ENCODE results near the gene SLC1A3. TPM values are rescaled to one million over a fixed set of nuclear protein-coding genes. Genes with fewer than 3 reads are reported as not detected.

SLC1A3 gene
- total RNA-seq, 4 donors from 2014 or later = 11.3 to 26.5 (median 21.2) TPM

GRCh38 chr5:36667824-36668223 lies 61.4 kb downstream of the SLC1A3 start:
- Histone ChIP-seq H3K9me3 (no peaks in the 10 kb centered on the region), H3K4me1 (no peaks in the 10 kb centered on the region), H3K36me3 (peaks cover 0 to 18% (median 2%) of the 10 kb centered on the region in 4 donors), H3K4me3 (no peak overlapping the region), H3K27me3 (no peaks in the 10 kb centered on the region), H3K27ac (replicated peaks in 1 of 4) (no peak overlapping the region)
- intact Hi-C loops (cut with DNase I) = no loop called here
- no peak for DNase-seq (ENCODE audit: extremely low spot score)
- TF ChIP-seq POLR2AphosphoS5 (IDR thresholded peaks at IDR 0.05) (no peak), CTCF (IDR thresholded peaks at IDR 0.05) (no peak), POLR2A (IDR thresholded peaks at IDR 0.05; ENCODE audit: low read depth) (no peak), EP300 (IDR thresholded peaks at IDR 0.05) (no peak)
- WGBS = 57% methylated on average over 3 of the region's 3 CpGs

- H3K4me3 ChIP-seq = no peak overlapping the region
- peaks cover 0 to 23% (median 2%) of the 10 kb centered on the region in 4 donors for H3K36me3 ChIP-seq
- H3K27me3 ChIP-seq = no peaks in the 10 kb centered on the region
- TF ChIP-seq POLR2AphosphoS5 (IDR thresholded peaks at IDR 0.05) = no peak
- no peak for TF ChIP-seq EP300 (IDR thresholded peaks at IDR 0.05)
- TF ChIP-seq CTCF (IDR thresholded peaks at IDR 0.05) = no peak
- no peak for TF ChIP-seq POLR2A (IDR thresholded peaks at IDR 0.05; ENCODE audit: low read depth)
- intact Hi-C loops (cut with DNase I) = no loop called here
- no peak overlapping the region for H3K27ac ChIP-seq (replicated peaks in 1 of 4)
- DNase-seq (ENCODE audit: extremely low spot score) = no peak
- peaks cover 0 to 3% (median 0%) of the 10 kb centered on the region in 4 donors for H3K4me1 ChIP-seq
- H3K9me3 ChIP-seq = no peaks in the 10 kb centered on the region
- WGBS = 93% methylated on average over 13 of the region's 13 CpGs
Observed at GRCh38 chr5:36669015-36669651, 62.7 kb downstream of the SLC1A3 start.

DNA sequence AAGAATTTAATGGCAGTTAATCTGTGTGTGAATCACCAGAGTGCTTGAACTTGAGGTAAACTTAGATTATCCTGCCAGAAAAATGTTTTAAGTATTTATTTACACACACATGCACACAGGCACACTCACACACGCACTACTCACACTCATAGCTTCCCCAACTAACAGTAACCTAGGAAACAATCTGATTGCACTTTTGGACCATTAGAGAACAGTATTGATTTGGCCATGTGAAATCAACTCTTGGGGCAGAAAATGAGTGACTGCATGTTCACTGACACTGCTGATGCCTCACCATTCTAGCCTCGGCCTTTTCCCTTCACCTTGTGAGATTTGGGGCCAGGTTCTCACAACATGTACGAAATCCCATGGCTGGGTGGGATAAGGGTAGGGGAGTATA lies 64.1 kb downstream of the SLC1A3 start:
- WGBS = 91% methylated on average over 3 of the region's 3 CpGs
- H3K4me1 ChIP-seq = peaks cover 0 to 4% (median 0%) of the 10 kb centered on the region in 4 donors

DNA sequence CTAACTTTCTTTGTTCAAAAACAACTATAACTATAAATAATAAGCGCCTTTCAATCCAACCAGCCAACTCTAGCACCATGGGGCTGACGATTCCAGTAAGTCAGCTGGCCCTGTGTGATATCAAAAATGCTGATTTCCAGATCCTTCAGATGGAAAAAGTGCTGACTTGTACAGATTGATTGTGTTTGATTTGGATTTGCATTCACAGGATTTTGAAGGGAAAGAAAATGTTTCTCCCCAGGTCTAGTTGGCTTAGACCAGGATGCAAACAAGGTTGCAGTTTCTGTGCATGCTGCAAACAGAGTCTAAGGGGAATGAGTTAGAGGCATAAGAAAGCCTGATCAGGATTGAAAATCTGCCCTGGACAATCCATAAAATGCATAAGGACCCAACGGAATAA lies 68.9 kb downstream of the SLC1A3 start:
- Histone ChIP-seq H3K27ac (replicated peaks in 1 of 4) (no peak overlapping the region), H3K27me3 (no peaks in the 10 kb centered on the region), H3K9me3 (no peaks in the 10 kb centered on the region), H3K36me3 (peaks cover 0 to 32% (median 2%) of the 10 kb centered on the region in 4 donors), H3K4me1 (peaks cover 0 to 4% (median 0%) of the 10 kb centered on the region in 4 donors), H3K4me3 (no peak overlapping the region)
- WGBS = 80% methylated on average over 3 of the region's 3 CpGs
- no peak for DNase-seq (ENCODE audit: extremely low spot score)
- TF ChIP-seq CTCF (IDR thresholded peaks at IDR 0.05) = no peak
- no peak for TF ChIP-seq POLR2A (IDR thresholded peaks at IDR 0.05; ENCODE audit: low read depth)
- no peak for TF ChIP-seq POLR2AphosphoS5 (IDR thresholded peaks at IDR 0.05)
- no peak for TF ChIP-seq EP300 (IDR thresholded peaks at IDR 0.05)
- intact Hi-C loops (cut with DNase I) = no loop called here

More for the DNA sequence above, 64.1 kb downstream of the SLC1A3 start:
- H3K36me3 ChIP-seq = peaks cover 0 to 27% (median 2%) of the 10 kb centered on the region in 4 donors
- intact Hi-C loops (cut with DNase I) = no loop called here
- no peaks in the 10 kb centered on the region for H3K27me3 ChIP-seq
- no peaks in the 10 kb centered on the region for H3K9me3 ChIP-seq
- no peak overlapping the region for H3K27ac ChIP-seq (replicated peaks in 1 of 4)
- H3K4me3 ChIP-seq = no peak overlapping the region
- no peak for TF ChIP-seq POLR2AphosphoS5 (IDR thresholded peaks at IDR 0.05)
- TF ChIP-seq EP300 (IDR thresholded peaks at IDR 0.05) = no peak
- TF ChIP-seq POLR2A (IDR thresholded peaks at IDR 0.05; ENCODE audit: low read depth) = no peak
- no peak for TF ChIP-seq CTCF (IDR thresholded peaks at IDR 0.05)
- no peak for DNase-seq (ENCODE audit: extremely low spot score)
